GM21360 (cell line): ENCODE results near the gene OR5K1.

Experiments
- ATAC-seq: cut with Tn5 transposase; IDR thresholded peaks from one replicate; pipeline ENCODE4 v1.9.1; 2021; ENCODE audit warnings: mild to moderate bottlenecking, moderate library complexity; ENCODE audit not compliant: unreplicated experiment

Gene OR5K1

GRCh38 chr3:98462901-98463300, at the start of gene OR5K1:
OR5K1 (plus strand) TSS chr3:98463201; CDS start chr3:98469577, 6,376 bp downstream.
- ATAC-seq, result no peak

DNA sequence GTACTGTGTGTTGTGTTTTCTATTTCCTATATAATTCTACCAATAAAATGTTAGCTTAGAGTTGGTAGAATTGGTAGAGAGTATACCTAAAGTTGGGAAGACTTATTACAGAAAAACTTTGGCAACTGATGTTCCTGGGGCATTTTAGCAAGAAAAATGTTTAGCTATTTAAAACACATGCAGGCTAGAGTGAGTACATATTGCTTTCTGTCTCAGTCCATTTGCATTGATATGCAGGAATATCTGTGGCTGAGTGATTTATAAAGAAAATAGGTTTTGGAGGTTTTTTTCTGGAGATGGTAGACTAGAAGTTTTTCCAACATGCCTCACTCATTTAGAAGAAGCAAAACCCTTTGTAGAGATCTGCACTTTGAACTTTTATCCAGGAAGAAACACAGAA, 30.4 kb upstream of the OR5K1 start:
- no peak for ATAC-seq

GRCh38 chr3:98433764-98434163, 29.2 kb upstream of the OR5K1 start:
- ATAC-seq, result no peak

- no peak for ATAC-seq
These were observed 28.6 kb upstream of the OR5K1 start for GRCh38 chr3:98434412-98434811.

GRCh38 chr3:98440283-98440682, 22.7 kb upstream of the OR5K1 start:
- ATAC-seq, result no peak

- ATAC-seq, result peak; percentile 94
These were observed 17.0 kb upstream of the OR5K1 start for GRCh38 chr3:98445949-98446406.

- ATAC-seq, result no peak
These were observed 13.3 kb upstream of the OR5K1 start for GRCh38 chr3:98449606-98450193.

- no peak for ATAC-seq
These were observed 12.6 kb upstream of the OR5K1 start for GRCh38 chr3:98450372-98450771.

DNA sequence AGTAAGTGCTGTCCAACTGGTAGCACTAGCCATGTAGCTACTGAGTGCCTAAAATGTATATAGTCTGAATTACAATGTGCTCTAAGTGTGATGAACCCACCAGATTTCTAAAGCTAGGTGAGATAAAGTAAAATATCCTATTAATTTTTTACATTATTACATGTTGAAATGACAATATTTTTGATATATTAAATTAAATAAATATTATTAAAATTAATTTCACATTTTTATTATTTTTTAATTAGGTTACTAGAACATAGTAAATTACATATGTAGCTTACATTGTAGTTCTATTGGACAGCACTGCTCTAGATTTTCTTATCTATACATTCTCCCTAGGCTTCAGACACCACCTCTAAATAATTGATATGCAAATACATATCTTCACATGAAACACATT, 9.2 kb upstream of the OR5K1 start:
- ATAC-seq, result no peak

DNA sequence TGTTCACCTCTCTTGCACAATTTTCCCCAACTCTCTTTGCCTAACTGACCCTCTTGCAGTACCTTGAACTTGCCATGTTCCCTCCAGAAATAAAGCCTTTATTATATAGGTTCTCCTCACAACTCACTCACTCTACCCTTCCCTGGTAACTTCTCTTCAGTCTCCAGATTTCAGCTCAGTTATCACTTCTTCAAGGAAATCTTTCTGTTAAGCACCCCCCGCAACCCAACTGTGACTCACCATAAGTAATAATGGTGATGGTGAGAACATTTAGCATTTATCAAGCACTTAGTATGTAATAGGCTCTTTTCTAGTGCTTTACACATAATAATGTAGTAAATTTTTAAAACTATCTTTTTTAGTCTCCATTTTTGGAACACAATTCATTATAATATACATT, 8.1 kb upstream of the OR5K1 start:
- no peak for ATAC-seq

- ATAC-seq, result no peak
These were observed 5.5 kb upstream of the OR5K1 start for GRCh38 chr3:98457543-98457942.

- ATAC-seq, result no peak
These were observed 2.8 kb upstream of the OR5K1 start for GRCh38 chr3:98460220-98460619.

DNA sequence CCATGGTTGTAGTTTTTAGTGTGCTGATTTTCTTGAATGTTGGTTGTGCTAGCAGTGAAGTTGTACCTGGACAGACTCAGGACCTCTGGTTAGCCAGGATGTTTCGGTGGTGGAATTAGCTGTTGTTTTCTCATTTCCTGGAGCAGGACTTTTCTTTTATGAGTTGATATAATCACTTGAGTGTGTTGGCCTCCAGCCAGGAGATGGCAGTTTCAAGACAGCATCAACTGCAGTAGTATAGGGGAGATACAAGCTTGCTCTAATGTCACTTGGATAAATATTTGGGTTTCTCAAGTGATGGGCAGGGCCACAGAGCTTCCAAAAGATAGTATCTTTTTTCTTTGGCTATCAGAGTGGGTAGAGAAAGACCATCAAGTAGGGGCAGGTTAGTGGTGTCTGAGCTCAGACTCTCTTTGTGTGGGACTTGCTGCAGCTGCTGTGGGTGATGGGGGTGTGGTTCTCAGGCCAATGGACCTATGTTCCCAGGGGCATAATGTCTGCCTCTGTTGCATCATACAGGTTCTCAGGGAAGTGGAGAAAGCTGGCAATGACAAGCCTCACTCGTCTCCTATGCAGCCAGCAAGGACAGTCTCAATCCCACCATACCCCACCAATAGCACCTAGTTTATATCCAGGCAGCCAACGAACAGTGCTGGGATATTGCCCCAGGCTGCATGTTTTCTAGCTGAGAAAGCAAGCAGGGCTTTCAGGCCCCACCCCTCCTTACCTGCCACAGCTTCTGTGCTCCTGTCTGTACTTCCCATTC, 19.9 kb downstream of the OR5K1 start:
- no peak for ATAC-seq

DNA sequence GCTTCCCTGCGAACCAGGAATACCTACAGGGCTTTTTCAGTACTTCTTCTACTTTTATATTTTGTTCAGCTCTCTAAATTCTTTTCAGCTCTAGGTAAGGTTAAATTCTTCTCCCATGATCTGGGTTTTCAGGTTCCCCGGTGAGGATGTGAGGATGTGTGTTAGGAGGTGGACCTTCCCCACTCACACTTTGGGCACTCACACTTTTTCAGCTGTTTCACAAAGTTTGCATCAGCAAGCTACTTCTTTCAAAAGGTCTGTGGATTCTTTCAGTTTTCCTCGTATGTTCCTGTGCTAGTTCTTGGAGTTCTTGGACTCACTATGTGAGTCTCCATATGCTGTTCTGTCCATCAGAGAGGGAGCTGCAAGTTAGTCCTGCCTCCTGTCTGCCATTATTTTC, 20.6 kb downstream of the OR5K1 start:
- ATAC-seq, result no peak

- no peak for ATAC-seq
These were observed 34.4 kb downstream of the OR5K1 start, which contains the start of gene OR5K2 for GRCh38 chr3:98497381-98497780. OR5K2 (plus strand) TSS chr3:98497681; CDS start chr3:98497681, 0 bp downstream.

- no peak for ATAC-seq
These were observed 37.0 kb downstream of the OR5K1 start for GRCh38 chr3:98500019-98500418.

DNA sequence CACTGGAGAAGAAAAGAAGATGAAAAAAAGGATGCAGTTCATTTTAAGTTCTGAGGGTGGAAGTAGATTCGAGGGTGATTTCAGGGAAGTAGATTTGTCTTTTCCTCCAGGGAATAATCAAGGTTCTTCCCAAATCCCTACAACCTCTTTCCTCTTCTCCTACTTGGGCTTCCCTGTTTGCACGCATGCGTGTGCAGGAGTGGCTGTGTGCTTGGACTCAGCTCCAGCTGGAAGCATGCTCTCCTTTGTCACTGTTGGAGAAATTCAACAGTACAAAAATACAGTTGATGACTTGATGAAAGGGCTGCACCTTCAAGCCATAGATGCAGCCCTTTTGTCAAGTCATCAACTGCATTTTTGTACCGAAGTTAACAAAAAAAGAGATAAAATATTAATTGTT, 38.3 kb downstream of the OR5K1 start:
- ATAC-seq, result no peak

GRCh38 chr3:98501863-98502576, 39.0 kb downstream of the OR5K1 start:
- no peak for ATAC-seq

GRCh38 chr3:98504539-98504938, 41.5 kb downstream of the OR5K1 start:
- no peak for ATAC-seq

DNA sequence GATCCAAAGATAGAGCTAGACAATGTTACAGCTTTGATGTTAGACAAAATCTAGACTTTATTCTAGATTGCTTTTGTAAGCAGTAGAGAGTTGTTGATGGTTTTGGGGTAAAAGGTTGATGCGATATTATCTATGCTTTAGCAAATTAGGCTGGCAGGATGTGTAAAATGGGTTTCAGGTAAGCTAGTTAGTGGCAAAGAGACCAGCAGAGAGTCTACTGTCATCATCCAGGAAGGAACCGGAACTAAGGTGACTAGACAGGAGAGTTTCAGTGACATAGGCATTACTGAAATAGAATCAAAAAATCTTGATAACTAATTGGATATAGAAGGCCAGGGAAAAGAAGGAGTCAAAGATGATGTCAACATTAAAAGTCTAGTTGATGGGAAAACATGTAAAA, 45.6 kb downstream of the OR5K1 start:
- ATAC-seq, result no peak

GRCh38 chr3:98512576-98512975, 49.6 kb downstream of the OR5K1 start:
- no peak for ATAC-seq

DNA sequence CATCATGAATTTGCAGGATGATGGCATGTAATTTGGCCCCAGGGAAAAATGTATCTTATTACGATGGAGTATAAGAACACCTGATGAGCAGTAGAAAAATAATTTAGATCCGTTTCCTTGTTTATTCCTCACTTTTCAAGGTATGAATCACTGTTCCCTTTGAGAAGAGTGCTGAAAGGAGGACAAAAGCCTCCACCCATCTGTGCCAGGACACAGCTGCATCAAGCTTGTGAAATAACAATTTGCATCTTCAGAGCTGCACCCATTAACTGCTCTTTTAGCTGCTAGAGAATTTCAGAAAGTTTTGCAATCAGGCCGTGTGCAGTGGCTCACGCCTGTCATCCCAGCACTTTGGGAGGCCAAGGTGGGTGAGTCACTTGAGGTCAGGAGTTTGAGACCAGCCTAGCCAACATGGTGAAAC, 50.1 kb downstream of the OR5K1 start:
- ATAC-seq, result no peak
